ENCODE results near the gene EIF4G1.
A peak's percentile ranks its signal among the peaks of the same experiment; 100 is the strongest.
"Not testable (repeated sequence)": the region's sequence is repeated elsewhere in the genome, so short reads cannot be mapped to it uniquely, and the experiment has no call there.

The EIF4G1 gene, protein sequence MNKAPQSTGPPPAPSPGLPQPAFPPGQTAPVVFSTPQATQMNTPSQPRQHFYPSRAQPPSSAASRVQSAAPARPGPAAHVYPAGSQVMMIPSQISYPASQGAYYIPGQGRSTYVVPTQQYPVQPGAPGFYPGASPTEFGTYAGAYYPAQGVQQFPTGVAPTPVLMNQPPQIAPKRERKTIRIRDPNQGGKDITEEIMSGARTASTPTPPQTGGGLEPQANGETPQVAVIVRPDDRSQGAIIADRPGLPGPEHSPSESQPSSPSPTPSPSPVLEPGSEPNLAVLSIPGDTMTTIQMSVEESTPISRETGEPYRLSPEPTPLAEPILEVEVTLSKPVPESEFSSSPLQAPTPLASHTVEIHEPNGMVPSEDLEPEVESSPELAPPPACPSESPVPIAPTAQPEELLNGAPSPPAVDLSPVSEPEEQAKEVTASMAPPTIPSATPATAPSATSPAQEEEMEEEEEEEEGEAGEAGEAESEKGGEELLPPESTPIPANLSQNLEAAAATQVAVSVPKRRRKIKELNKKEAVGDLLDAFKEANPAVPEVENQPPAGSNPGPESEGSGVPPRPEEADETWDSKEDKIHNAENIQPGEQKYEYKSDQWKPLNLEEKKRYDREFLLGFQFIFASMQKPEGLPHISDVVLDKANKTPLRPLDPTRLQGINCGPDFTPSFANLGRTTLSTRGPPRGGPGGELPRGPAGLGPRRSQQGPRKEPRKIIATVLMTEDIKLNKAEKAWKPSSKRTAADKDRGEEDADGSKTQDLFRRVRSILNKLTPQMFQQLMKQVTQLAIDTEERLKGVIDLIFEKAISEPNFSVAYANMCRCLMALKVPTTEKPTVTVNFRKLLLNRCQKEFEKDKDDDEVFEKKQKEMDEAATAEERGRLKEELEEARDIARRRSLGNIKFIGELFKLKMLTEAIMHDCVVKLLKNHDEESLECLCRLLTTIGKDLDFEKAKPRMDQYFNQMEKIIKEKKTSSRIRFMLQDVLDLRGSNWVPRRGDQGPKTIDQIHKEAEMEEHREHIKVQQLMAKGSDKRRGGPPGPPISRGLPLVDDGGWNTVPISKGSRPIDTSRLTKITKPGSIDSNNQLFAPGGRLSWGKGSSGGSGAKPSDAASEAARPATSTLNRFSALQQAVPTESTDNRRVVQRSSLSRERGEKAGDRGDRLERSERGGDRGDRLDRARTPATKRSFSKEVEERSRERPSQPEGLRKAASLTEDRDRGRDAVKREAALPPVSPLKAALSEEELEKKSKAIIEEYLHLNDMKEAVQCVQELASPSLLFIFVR (N-terminal part only)

GRCh38 chr3:184314363-184314699 lies at the start of gene EIF4G1:
Gene EIF4G1, plus strand, starts transcription at chr3:184314606. Its CDS starts 1,191 bp downstream, at chr3:184315797.
- DNase-seq, result peak; percentile 93 to 94

GRCh38 chr3:184267249-184267648 lies 47.2 kb upstream of the EIF4G1 start:
- DNase-seq, result not testable (repeated sequence)

- DNase-seq, result no peak
These were observed 42.1 kb upstream of the EIF4G1 start for GRCh38 chr3:184272269-184272668.

DNA sequence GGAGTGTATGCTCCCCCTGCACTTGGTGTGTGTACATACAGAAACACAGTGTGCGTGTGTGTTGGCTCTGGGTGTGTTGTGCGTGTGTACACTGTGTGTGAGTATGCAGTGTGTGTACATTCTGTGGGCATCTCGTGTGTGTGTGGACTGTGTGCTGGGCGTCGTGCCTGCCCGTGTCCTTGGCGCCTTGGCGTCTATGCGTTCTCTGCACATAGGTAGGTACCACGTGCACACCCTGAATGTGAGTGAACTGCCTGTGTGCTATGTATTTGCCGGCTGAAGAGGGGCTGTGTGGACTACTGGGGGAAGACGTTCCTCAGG lies 39.1 kb upstream of the EIF4G1 start:
- DNase-seq, result no peak

DNA sequence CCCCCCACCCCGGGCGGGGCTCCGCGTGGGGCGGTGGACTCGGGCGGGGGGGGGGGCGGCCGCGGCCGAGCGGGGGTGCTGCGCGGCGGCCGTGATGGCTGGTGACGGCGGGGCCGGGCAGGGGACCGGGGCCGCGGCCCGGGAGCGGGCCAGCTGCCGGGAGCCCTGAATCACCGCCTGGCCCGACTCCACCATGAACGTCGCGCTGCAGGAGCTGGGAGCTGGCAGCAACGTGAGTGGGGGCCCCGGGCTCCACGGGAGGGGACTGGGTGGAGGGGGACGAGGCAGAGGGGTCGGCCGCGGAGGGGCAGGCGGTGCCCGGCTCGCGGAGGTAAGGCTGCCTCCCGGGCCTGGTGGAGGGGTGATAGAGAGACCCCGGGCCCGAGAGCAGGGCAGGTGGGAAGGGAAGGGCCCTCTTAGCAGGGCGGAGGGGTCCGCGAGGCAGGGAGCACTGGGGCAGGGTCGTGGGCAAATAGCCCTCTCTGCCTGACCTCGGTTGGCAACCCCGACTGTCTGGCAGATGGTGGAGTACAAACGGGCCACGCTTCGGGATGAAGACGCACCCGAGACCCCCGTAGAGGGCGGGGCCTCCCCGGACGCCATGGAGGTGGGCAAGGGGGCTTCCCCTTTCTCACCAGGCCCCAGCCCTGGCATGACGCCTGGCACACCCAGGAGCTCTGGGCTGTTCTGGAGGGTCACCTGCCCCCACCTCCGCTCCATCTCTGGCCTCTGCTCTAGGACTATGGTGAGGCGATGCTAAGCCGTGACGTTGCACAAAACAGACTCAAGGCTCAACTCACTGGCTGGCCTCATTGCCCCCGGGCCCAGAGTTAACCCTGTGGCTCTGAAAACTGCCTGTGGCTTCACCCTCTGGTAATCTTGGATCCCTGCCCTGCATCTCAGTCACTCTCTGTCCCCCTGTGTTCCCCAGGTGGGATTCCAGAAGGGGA lies 38.2 kb upstream of the EIF4G1 start, which contains the start of gene ECE2:
TSS of gene ECE2 (plus strand) at position 62 of the 950 bp plus-strand sequence. CDS start at position 194, 132 bp downstream.
- no peak for DNase-seq

GRCh38 chr3:184277366-184277765 lies 37.0 kb upstream of the EIF4G1 start:
- DNase-seq, result no peak

- no peak for DNase-seq
These were observed 31.5 kb upstream of the EIF4G1 start for GRCh38 chr3:184282941-184283340.

DNA sequence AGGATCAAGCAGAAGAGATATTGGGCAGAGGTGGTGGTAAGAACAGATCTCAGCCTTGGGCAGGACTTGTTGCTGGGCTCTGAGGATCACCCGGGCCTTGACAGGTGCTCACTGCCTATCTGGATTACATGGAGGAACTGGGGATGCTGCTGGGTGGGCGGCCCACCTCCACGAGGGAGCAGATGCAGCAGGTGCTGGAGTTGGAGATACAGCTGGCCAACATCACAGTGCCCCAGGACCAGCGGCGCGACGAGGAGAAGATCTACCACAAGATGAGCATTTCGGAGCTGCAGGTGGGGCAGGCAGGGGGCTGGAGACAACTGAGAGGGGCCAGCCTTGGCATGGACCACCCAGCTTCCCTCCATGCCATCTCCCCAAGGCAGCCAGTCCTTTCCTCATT lies 30.7 kb upstream of the EIF4G1 start:
- no peak for DNase-seq

- peak; percentile 26 to 41 for DNase-seq
These were observed 29.7 kb upstream of the EIF4G1 start for GRCh38 chr3:184284696-184285095.

- DNase-seq, result peak; percentile 76 to 81
These were observed 24.9 kb upstream of the EIF4G1 start for GRCh38 chr3:184289426-184289938.

GRCh38 chr3:184290331-184290730 lies 24.1 kb upstream of the EIF4G1 start:
- no peak for DNase-seq

DNA sequence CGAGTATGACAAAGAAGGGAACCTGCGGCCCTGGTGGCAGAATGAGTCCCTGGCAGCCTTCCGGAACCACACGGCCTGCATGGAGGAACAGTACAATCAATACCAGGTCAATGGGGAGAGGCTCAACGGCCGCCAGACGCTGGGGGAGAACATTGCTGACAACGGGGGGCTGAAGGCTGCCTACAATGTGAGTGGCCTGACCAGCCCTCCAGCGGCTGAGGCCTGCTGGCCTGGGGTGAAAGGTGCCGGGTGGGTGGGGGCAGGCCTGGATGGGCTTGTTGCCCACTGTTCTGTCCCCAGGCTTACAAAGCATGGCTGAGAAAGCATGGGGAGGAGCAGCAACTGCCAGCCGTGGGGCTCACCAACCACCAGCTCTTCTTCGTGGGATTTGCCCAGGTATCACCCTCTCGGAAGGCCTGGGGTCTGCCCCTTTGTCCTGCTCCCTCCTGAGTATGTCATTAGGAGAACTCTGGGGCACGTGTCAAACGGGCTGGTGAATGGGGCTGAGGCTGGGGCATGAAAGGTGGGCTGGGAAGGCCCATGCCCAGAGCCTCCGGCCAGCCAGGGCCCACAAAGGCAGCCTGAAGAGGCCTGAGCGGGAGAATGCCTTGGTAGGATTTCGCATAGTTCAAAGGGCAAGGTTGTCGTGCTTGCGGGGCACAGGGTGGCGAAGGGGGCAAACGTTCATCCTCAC lies 23.2 kb upstream of the EIF4G1 start:
- DNase-seq, result no peak

DNA sequence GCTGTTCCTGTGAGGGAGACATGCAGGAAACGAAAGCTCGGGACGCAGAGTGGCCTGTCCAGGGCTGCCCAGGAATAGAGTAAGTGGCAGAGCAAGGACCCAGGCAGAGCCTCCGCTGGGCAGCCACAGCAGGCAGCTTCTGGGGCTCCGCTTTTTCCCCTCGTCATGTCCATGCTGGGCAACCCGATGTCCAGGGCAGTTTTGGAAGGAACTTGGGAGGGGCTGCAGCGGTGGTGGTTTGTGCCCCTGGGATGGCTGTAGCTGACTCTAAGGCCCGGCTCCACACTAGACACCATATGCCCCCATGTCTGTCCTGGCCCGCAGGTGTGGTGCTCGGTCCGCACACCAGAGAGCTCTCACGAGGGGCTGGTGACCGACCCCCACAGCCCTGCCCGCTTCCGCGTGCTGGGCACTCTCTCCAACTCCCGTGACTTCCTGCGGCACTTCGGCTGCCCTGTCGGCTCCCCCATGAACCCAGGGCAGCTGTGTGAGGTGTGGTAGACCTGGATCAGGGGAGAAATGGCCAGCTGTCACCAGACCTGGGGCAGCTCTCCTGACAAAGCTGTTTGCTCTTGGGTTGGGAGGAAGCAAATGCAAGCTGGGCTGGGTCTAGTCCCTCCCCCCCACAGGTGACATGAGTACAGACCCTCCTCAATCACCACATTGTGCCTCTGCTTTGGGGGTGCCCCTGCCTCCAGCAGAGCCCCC lies 22.5 kb upstream of the EIF4G1 start:
- DNase-seq, result no peak

- no peak for DNase-seq
These were observed 18.6 kb upstream of the EIF4G1 start for GRCh38 chr3:184295771-184296170.

GRCh38 chr3:184296616-184297015 lies 17.8 kb upstream of the EIF4G1 start:
- DNase-seq, result no peak

GRCh38 chr3:184298759-184299487 lies 15.5 kb upstream of the EIF4G1 start, which contains the start of gene PSMD2:
Gene PSMD2, plus strand, starts transcription at chr3:184299241. Its CDS starts 26 bp downstream, at chr3:184299267.
- peak; percentile 98 to 99 for DNase-seq

DNA sequence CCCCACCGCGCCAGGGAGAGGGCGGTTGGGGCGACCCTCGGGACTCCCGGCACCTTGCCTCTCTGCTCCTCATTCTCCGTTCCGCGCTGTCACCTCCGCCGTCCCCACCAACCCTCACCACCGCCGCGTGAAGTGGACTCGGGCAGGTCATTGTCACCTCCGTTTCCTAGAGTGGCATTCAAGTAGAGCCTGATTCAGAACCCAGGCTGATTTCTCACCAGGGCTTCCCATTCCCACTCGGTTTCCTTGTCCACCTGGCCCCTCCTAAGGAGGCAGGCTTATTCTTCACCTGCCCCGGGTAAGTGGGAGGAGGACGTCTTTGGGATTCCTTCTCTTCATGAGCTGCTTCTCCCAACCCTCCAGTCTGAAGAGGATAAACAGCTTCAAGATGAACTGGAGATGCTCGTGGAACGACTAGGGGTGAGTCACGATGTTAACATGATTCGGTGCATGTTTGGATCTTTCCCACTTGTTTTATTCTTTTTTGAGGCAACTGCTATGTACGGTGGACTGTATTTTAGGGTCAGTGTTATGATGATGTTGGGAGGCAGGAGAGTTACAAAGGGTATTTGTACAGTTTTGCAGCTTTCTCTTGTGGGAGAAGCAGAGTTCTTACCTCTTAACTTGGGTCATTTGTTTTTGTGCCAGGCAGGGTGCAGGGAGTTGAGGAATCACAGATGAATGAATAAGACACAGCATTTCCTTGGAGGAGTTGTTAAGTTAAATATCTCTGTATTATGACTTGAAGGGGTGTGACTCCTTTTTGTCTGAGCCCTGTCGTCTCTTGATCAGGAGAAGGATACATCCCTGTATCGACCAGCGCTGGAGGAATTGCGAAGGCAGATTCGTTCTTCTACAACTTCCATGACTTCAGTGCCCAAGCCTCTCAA lies 14.7 kb upstream of the EIF4G1 start:
- DNase-seq, result no peak

- DNase-seq, result no peak
These were observed 14.1 kb upstream of the EIF4G1 start for GRCh38 chr3:184300378-184300720.

DNA sequence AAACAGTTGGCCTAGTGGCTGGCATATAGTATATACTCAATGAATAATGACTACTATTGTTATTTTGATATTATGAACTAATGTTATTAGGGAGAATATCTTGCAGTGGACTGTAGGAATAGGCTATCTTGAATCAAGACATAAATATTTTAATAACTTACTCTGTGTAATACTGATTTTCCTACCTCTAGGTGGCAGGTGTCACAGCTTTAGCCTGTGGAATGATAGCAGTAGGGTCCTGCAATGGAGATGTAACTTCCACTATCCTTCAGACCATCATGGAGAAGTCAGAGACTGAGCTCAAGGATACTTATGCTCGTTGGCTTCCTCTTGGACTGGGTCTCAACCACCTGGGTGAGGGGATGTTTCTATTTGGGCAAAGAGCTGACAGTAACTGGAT lies 8.8 kb upstream of the EIF4G1 start:
- DNase-seq, result no peak

Data from activated CD4-positive, alpha-beta T cell treated with anti-CD3 and anti-CD28 coated beads, Interleukin-2, amount 50 U/mL, for 48 hours (primary cell).